Activated T-helper 2 cell treated with anti-CD3 and anti-CD28 coated beads, Interferon-gamma antibody, Interleukin-2, Interleukin-4, amounts not matched to agents 10 μg/mL and 5 μg/mL and 100 μg/mL, durations not matched to agents 14 hours and 24 hours and 36 hours (primary cell): ENCODE results near the gene SMOC1. TPM values are rescaled to one million over a fixed set of nuclear protein-coding genes. Genes with fewer than 3 reads are reported as not detected.

Experiments
- DNase-seq: peaks from one replicate; pipeline ENCODE4 v3.0.0; 2021; ENCODE audit warnings: low spot score
- H3K27ac Mint-ChIP-seq: one replicate; pipeline ENCODE4 v1.8.0; 2021; ENCODE audit warnings: mixed read lengths
- H3K27me3 Mint-ChIP-seq: one replicate; pipeline ENCODE4 v1.8.0; 2021; ENCODE audit warnings: low read depth, mixed read lengths
- H3K36me3 Mint-ChIP-seq: one replicate; pipeline ENCODE4 v1.8.0; 2021; ENCODE audit warnings: low read depth, mixed read lengths
- H3K4me1 Mint-ChIP-seq: one replicate; pipeline ENCODE4 v1.8.0; 2021; ENCODE audit warnings: low read depth, mixed read lengths
- H3K4me3 Mint-ChIP-seq: one replicate; pipeline ENCODE4 v1.8.0; 2021; ENCODE audit warnings: low read depth, mild to moderate bottlenecking, moderate library complexity, mixed read lengths
- H3K9me3 Mint-ChIP-seq: one replicate; pipeline ENCODE4 v1.8.0; 2021; ENCODE audit warnings: mixed read lengths
- intact Hi-C: fragments of 100-400 bp; cut with micrococcal nuclease; formaldehyde crosslinking; loops from one replicate; pipeline ENCODE4 v1.15.1; 2023
- total RNA-seq: library from RNA; stranded (reverse); gene quantifications from 2 replicates; pipeline ENCODE4 v1.2.3, GENCODE V29; 2022

The SMOC1 gene
- total RNA-seq, 1 donor from 2014 or later, result not detected

- H3K36me3 Mint-ChIP-seq, result no peaks in the 10 kb centered on the region
- intact Hi-C loops, result no loop called here
- DNase-seq, result no peak
- no peaks in the 10 kb centered on the region for H3K4me1 Mint-ChIP-seq
- no peak overlapping the region for H3K27ac Mint-ChIP-seq
- no peak overlapping the region for H3K4me3 Mint-ChIP-seq
- H3K27me3 Mint-ChIP-seq, result peaks cover 23% of the 10 kb centered on the region
- no peaks in the 10 kb centered on the region for H3K9me3 Mint-ChIP-seq
These were observed 38.1 kb downstream of the SMOC1 start for GRCh38 chr14:69917287-69917686.

- no peaks in the 10 kb centered on the region for H3K4me1 Mint-ChIP-seq
- no peaks in the 10 kb centered on the region for H3K9me3 Mint-ChIP-seq
- H3K4me3 Mint-ChIP-seq, result no peak overlapping the region
- no peak for DNase-seq
- intact Hi-C loops, result no loop called here
- no peaks in the 10 kb centered on the region for H3K36me3 Mint-ChIP-seq
- no peak overlapping the region for H3K27ac Mint-ChIP-seq
- H3K27me3 Mint-ChIP-seq, result peaks cover 27% of the 10 kb centered on the region
These were observed 40.6 kb downstream of the SMOC1 start for GRCh38 chr14:69919815-69920214.

GRCh38 chr14:69921052-69921451 is 41.8 kb downstream of the SMOC1 start:
- Mint-ChIP-seq H3K36me3 (no peaks in the 10 kb centered on the region), H3K27me3 (peaks cover 17% of the 10 kb centered on the region), H3K27ac (no peak overlapping the region), H3K4me1 (no peaks in the 10 kb centered on the region), H3K9me3 (no peaks in the 10 kb centered on the region), H3K4me3 (no peak overlapping the region)
- no peak for DNase-seq
- intact Hi-C loops, result no loop called here

- H3K36me3 Mint-ChIP-seq, result no peaks in the 10 kb centered on the region
- H3K27ac Mint-ChIP-seq, result no peak overlapping the region
- H3K4me3 Mint-ChIP-seq, result no peak overlapping the region
- H3K27me3 Mint-ChIP-seq, result peaks cover 11% of the 10 kb centered on the region
- DNase-seq, result no peak
- H3K4me1 Mint-ChIP-seq, result no peaks in the 10 kb centered on the region
- intact Hi-C loops, result no loop called here
- no peaks in the 10 kb centered on the region for H3K9me3 Mint-ChIP-seq
These were observed 43.0 kb downstream of the SMOC1 start for GRCh38 chr14:69922198-69922597.

- intact Hi-C loops, result no loop called here
- no peaks in the 10 kb centered on the region for H3K36me3 Mint-ChIP-seq
These were observed 45.0 kb downstream of the SMOC1 start for GRCh38 chr14:69924201-69924600.

GRCh38 chr14:69928111-69928523 is 48.9 kb downstream of the SMOC1 start:
- H3K27ac Mint-ChIP-seq, result no peak overlapping the region
- H3K9me3 Mint-ChIP-seq, result no peaks in the 10 kb centered on the region
- no peaks in the 10 kb centered on the region for H3K36me3 Mint-ChIP-seq
- DNase-seq, result no peak
- no peak overlapping the region for H3K4me3 Mint-ChIP-seq
- intact Hi-C loops, result no loop called here
- H3K27me3 Mint-ChIP-seq, result peaks cover 10% of the 10 kb centered on the region
- H3K4me1 Mint-ChIP-seq, result no peaks in the 10 kb centered on the region

More at GRCh38 chr14:69924201-69924600, 45.0 kb downstream of the SMOC1 start:
- Mint-ChIP-seq H3K9me3 (no peaks in the 10 kb centered on the region), H3K4me3 (no peak overlapping the region), H3K27ac (no peak overlapping the region), H3K4me1 (no peaks in the 10 kb centered on the region), H3K27me3 (peaks cover 8% of the 10 kb centered on the region)
- DNase-seq, result no peak

- no peaks in the 10 kb centered on the region for H3K36me3 Mint-ChIP-seq
- no peak overlapping the region for H3K27ac Mint-ChIP-seq
- H3K27me3 Mint-ChIP-seq, result peaks cover 14% of the 10 kb centered on the region
- no peaks in the 10 kb centered on the region for H3K9me3 Mint-ChIP-seq
- H3K4me1 Mint-ChIP-seq, result no peaks in the 10 kb centered on the region
- no peak overlapping the region for H3K4me3 Mint-ChIP-seq
- DNase-seq, result no peak
- intact Hi-C loops, result no loop called here
These were observed 51.7 kb downstream of the SMOC1 start for GRCh38 chr14:69930780-69931379.

- no peak for DNase-seq
- intact Hi-C loops, result no loop called here
- Mint-ChIP-seq H3K4me1 (no peaks in the 10 kb centered on the region), H3K27ac (no peak overlapping the region), H3K9me3 (no peaks in the 10 kb centered on the region), H3K4me3 (no peak overlapping the region), H3K36me3 (no peaks in the 10 kb centered on the region), H3K27me3 (peaks cover 15% of the 10 kb centered on the region)
These were observed 52.7 kb downstream of the SMOC1 start for GRCh38 chr14:69931960-69932359.

- Mint-ChIP-seq H3K4me3 (no peak overlapping the region), H3K9me3 (no peaks in the 10 kb centered on the region), H3K27me3 (peaks cover 13% of the 10 kb centered on the region), H3K4me1 (no peaks in the 10 kb centered on the region), H3K36me3 (no peaks in the 10 kb centered on the region), H3K27ac (no peak overlapping the region)
- intact Hi-C loops, result no loop called here
- no peak for DNase-seq
These were observed 53.2 kb downstream of the SMOC1 start for GRCh38 chr14:69932391-69932790.

- Mint-ChIP-seq H3K4me3 (no peak overlapping the region), H3K27ac (no peak overlapping the region), H3K27me3 (peaks cover 18% of the 10 kb centered on the region), H3K4me1 (no peaks in the 10 kb centered on the region), H3K9me3 (no peaks in the 10 kb centered on the region), H3K36me3 (no peaks in the 10 kb centered on the region)
- no peak for DNase-seq
- intact Hi-C loops, result no loop called here
These were observed 54.5 kb downstream of the SMOC1 start for GRCh38 chr14:69933623-69934275.

GRCh38 chr14:69937367-69938081 is 58.3 kb downstream of the SMOC1 start:
- no peaks in the 10 kb centered on the region for H3K9me3 Mint-ChIP-seq
- H3K4me1 Mint-ChIP-seq, result no peaks in the 10 kb centered on the region
- no peak overlapping the region for H3K4me3 Mint-ChIP-seq
- peaks cover 26% of the 10 kb centered on the region for H3K27me3 Mint-ChIP-seq
- no peak overlapping the region for H3K27ac Mint-ChIP-seq
- no peaks in the 10 kb centered on the region for H3K36me3 Mint-ChIP-seq
- intact Hi-C loops, result no loop called here
- DNase-seq, result no peak

GRCh38 chr14:69938751-69939150 is 59.5 kb downstream of the SMOC1 start:
- H3K27me3 Mint-ChIP-seq, result peaks cover 29% of the 10 kb centered on the region

More at GRCh38 chr14:69938751-69939150, 59.5 kb downstream of the SMOC1 start:
- Mint-ChIP-seq H3K4me3 (no peak overlapping the region), H3K36me3 (no peaks in the 10 kb centered on the region), H3K4me1 (no peaks in the 10 kb centered on the region), H3K27ac (no peak overlapping the region), H3K9me3 (no peaks in the 10 kb centered on the region)
- intact Hi-C loops, result no loop called here
- no peak for DNase-seq
